HL-60 (cell line): ENCODE measurements around the gene ZMYM1.

Experiments
- GABPA ChIP-seq: IDR thresholded peaks from 2 replicates; pipeline ENCODE4 v1.6.1; 2012; ENCODE audit warnings: low read depth
- POLR2AphosphoS5 ChIP-seq: IDR thresholded peaks from 2 replicates; pipeline ENCODE4 v1.6.1; 2012; ENCODE audit warnings: low read depth
- SPI1 ChIP-seq: IDR thresholded peaks from 2 replicates; pipeline ENCODE4 v1.6.1; 2012; ENCODE audit warnings: low read depth, mild to moderate bottlenecking, borderline replicate concordance
- TF ChIP-seq, protein P1 (sequence below): IDR thresholded peaks from one replicate; pipeline ENCODE4 v1.5.1; 2011; ENCODE audit warnings: low read length, control low read depth, inconsistent platforms; ENCODE audit not compliant: insufficient read depth
- TF ChIP-seq, protein P2 (sequence below): IDR thresholded peaks from 2 replicates; pipeline ENCODE4 v1.6.1; 2012; ENCODE audit warnings: low read depth; ENCODE audit not compliant: insufficient replicate concordance

DNA sequence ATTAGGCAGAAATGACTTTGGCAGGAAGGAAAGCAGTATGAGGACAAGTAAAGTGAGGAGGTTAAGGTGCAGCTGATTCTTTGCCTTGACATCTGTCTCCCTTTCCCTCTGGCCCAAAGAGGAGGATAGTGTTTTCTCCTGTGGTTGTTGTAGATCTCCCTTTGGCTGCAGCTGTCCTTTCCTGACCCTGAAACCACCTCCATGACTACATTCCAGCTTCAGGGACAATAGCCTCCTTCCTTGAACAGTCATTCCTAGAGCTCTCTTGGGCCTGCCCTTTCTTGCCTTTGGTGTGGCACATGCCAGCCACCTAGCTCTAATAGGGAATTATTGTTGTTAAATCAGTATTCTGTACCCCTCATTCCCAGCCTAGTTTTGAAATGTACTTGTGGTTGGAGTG lies 6.2 kb downstream of the ZMYM1 start:
- TF ChIP-seq, protein P1, sequence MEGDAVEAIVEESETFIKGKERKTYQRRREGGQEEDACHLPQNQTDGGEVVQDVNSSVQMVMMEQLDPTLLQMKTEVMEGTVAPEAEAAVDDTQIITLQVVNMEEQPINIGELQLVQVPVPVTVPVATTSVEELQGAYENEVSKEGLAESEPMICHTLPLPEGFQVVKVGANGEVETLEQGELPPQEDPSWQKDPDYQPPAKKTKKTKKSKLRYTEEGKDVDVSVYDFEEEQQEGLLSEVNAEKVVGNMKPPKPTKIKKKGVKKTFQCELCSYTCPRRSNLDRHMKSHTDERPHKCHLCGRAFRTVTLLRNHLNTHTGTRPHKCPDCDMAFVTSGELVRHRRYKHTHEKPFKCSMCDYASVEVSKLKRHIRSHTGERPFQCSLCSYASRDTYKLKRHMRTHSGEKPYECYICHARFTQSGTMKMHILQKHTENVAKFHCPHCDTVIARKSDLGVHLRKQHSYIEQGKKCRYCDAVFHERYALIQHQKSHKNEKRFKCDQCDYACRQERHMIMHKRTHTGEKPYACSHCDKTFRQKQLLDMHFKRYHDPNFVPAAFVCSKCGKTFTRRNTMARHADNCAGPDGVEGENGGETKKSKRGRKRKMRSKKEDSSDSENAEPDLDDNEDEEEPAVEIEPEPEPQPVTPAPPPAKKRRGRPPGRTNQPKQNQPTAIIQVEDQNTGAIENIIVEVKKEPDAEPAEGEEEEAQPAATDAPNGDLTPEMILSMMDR: no peak
- no peak for TF ChIP-seq POLR2AphosphoS5
- TF ChIP-seq, protein P2, sequence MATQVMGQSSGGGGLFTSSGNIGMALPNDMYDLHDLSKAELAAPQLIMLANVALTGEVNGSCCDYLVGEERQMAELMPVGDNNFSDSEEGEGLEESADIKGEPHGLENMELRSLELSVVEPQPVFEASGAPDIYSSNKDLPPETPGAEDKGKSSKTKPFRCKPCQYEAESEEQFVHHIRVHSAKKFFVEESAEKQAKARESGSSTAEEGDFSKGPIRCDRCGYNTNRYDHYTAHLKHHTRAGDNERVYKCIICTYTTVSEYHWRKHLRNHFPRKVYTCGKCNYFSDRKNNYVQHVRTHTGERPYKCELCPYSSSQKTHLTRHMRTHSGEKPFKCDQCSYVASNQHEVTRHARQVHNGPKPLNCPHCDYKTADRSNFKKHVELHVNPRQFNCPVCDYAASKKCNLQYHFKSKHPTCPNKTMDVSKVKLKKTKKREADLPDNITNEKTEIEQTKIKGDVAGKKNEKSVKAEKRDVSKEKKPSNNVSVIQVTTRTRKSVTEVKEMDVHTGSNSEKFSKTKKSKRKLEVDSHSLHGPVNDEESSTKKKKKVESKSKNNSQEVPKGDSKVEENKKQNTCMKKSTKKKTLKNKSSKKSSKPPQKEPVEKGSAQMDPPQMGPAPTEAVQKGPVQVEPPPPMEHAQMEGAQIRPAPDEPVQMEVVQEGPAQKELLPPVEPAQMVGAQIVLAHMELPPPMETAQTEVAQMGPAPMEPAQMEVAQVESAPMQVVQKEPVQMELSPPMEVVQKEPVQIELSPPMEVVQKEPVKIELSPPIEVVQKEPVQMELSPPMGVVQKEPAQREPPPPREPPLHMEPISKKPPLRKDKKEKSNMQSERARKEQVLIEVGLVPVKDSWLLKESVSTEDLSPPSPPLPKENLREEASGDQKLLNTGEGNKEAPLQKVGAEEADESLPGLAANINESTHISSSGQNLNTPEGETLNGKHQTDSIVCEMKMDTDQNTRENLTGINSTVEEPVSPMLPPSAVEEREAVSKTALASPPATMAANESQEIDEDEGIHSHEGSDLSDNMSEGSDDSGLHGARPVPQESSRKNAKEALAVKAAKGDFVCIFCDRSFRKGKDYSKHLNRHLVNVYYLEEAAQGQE: no peak
- TF ChIP-seq GABPA: no peak
- no peak for TF ChIP-seq SPI1
